ENCODE measurements around the gene HTT.

The HTT gene

GRCh38 chr4:3192188-3192587 is 117.7 kb downstream of the HTT start:
- Histone ChIP-seq H3K27me3 (replicated peaks; ENCODE audit: control insufficient read depth, insufficient read depth, low read length) (no peaks in the 10 kb centered on the region), H3K4me3 (replicated peaks; ENCODE audit: low read depth, low read length) (no peak overlapping the region), H3K36me3 (ENCODE audit: control insufficient read depth, insufficient read depth, low read length) (peaks cover 33% of the 10 kb centered on the region)
- TF ChIP-seq CTCF (IDR thresholded peaks at IDR 0.05; ENCODE audit: insufficient read depth, low read length, poor library complexity, severe bottlenecking) = no peak
- DNase-seq (ENCODE audit: extremely low read depth, insufficient read length) = no peak

GRCh38 chr4:3192827-3193226 is 118.3 kb downstream of the HTT start:
- Histone ChIP-seq H3K4me3 (replicated peaks; ENCODE audit: low read depth, low read length) (no peak overlapping the region), H3K36me3 (ENCODE audit: control insufficient read depth, insufficient read depth, low read length) (peaks cover 36% of the 10 kb centered on the region), H3K27me3 (replicated peaks; ENCODE audit: control insufficient read depth, insufficient read depth, low read length) (no peaks in the 10 kb centered on the region)
- no peak for TF ChIP-seq CTCF (IDR thresholded peaks at IDR 0.05; ENCODE audit: insufficient read depth, low read length, poor library complexity, severe bottlenecking)
- no peak for DNase-seq (ENCODE audit: extremely low read depth, insufficient read length)

GRCh38 chr4:3193531-3194203 is 119.2 kb downstream of the HTT start:
- Histone ChIP-seq H3K4me3 (replicated peaks; ENCODE audit: low read depth, low read length) (no peak overlapping the region), H3K27me3 (replicated peaks; ENCODE audit: control insufficient read depth, insufficient read depth, low read length) (no peaks in the 10 kb centered on the region), H3K36me3 (ENCODE audit: control insufficient read depth, insufficient read depth, low read length) (peaks cover 35% of the 10 kb centered on the region)
- no peak for TF ChIP-seq CTCF (IDR thresholded peaks at IDR 0.05; ENCODE audit: insufficient read depth, low read length, poor library complexity, severe bottlenecking)
- no peak for DNase-seq (ENCODE audit: extremely low read depth, insufficient read length)

- Histone ChIP-seq H3K4me3 (replicated peaks; ENCODE audit: low read depth, low read length) (no peak overlapping the region), H3K27me3 (replicated peaks; ENCODE audit: control insufficient read depth, insufficient read depth, low read length) (no peaks in the 10 kb centered on the region), H3K36me3 (ENCODE audit: control insufficient read depth, insufficient read depth, low read length) (peaks cover 36% of the 10 kb centered on the region)
- DNase-seq (ENCODE audit: extremely low read depth, insufficient read length) = no peak
- TF ChIP-seq CTCF (IDR thresholded peaks at IDR 0.05; ENCODE audit: insufficient read depth, low read length, poor library complexity, severe bottlenecking) = no peak
Measured at GRCh38 chr4:3196670-3197359, 122.3 kb downstream of the HTT start.

GRCh38 chr4:3197366-3198105 is 123.1 kb downstream of the HTT start:
- DNase-seq (ENCODE audit: extremely low read depth, insufficient read length) = no peak
- Histone ChIP-seq H3K27me3 (replicated peaks; ENCODE audit: control insufficient read depth, insufficient read depth, low read length) (no peaks in the 10 kb centered on the region), H3K36me3 (ENCODE audit: control insufficient read depth, insufficient read depth, low read length) (peaks cover 34% of the 10 kb centered on the region), H3K4me3 (replicated peaks; ENCODE audit: low read depth, low read length) (no peak overlapping the region)
- TF ChIP-seq CTCF (IDR thresholded peaks at IDR 0.05; ENCODE audit: insufficient read depth, low read length, poor library complexity, severe bottlenecking) = no peak
